ENCODE results near the gene NDUFA6.

- no peak for TF ChIP-seq EZH2 (IDR thresholded peaks at IDR 0.05; ENCODE audit: borderline replicate concordance, low read length)
- TF ChIP-seq, protein P1, sequence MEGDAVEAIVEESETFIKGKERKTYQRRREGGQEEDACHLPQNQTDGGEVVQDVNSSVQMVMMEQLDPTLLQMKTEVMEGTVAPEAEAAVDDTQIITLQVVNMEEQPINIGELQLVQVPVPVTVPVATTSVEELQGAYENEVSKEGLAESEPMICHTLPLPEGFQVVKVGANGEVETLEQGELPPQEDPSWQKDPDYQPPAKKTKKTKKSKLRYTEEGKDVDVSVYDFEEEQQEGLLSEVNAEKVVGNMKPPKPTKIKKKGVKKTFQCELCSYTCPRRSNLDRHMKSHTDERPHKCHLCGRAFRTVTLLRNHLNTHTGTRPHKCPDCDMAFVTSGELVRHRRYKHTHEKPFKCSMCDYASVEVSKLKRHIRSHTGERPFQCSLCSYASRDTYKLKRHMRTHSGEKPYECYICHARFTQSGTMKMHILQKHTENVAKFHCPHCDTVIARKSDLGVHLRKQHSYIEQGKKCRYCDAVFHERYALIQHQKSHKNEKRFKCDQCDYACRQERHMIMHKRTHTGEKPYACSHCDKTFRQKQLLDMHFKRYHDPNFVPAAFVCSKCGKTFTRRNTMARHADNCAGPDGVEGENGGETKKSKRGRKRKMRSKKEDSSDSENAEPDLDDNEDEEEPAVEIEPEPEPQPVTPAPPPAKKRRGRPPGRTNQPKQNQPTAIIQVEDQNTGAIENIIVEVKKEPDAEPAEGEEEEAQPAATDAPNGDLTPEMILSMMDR (IDR thresholded peaks at IDR 0.05; ENCODE audit: low read length): no peak
These were observed 10.3 kb downstream of the NDUFA6 start for GRCh38 chr22:42080287-42080686.

Data from OCI-LY1 (cell line).